ENCODE data around the gene SORBS1.

DNA sequence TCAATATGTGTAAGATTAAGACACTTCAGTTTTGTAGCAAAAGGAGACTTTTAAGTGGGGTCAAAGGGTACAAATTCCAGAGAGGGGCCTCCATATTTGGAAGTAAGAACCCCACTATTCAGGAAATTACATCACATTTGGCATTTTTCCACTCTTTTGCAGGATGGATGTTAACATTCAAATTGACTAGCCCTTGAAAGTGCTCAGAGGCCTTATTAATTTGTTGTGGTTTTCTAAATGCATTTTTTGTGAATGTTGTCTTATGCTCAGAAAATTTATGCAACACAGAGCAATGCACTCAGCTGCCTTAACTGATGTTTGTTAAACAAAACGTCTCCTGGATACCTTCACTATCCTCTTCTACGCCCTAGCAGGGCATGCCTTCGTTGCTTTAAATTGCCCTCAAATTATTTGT, 219.4 kb downstream of the SORBS1 start:
- TF ChIP-seq, protein P1, sequence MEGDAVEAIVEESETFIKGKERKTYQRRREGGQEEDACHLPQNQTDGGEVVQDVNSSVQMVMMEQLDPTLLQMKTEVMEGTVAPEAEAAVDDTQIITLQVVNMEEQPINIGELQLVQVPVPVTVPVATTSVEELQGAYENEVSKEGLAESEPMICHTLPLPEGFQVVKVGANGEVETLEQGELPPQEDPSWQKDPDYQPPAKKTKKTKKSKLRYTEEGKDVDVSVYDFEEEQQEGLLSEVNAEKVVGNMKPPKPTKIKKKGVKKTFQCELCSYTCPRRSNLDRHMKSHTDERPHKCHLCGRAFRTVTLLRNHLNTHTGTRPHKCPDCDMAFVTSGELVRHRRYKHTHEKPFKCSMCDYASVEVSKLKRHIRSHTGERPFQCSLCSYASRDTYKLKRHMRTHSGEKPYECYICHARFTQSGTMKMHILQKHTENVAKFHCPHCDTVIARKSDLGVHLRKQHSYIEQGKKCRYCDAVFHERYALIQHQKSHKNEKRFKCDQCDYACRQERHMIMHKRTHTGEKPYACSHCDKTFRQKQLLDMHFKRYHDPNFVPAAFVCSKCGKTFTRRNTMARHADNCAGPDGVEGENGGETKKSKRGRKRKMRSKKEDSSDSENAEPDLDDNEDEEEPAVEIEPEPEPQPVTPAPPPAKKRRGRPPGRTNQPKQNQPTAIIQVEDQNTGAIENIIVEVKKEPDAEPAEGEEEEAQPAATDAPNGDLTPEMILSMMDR (IDR thresholded peaks at IDR 0.05; ENCODE audit: insufficient read depth, low read length), result no peak
- no peak for TF ChIP-seq POLR2AphosphoS5 (IDR thresholded peaks at IDR 0.05; ENCODE audit: low read depth)
